Measurements from ENCODE around the gene ALOX5AP.

DNA sequence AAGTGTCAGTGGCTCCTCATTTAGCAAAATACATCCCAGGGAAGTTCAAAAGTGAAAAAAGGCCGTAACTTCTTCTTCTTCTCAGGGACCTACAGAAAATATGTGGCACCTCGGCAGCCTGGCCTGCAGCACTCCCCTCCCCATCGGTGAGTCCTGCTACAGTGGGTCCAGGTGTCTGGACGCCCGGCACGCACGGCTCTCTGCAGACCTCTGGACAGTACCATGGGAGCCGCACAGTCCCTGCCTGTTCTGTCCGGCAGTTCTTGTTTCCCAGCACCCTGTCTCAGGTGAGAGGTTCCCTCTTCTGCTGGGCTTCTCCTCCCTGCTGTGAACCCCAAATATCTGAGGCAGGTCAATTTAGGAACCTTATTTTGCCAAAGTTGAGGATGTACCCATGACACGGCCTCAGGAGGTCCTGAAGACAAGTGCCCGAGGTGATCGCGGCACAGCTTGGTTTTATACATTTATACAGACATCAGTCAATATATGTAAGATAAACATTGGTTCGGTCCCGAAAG is 36.8 kb upstream of the ALOX5AP start:
- TF ChIP-seq, protein P1, sequence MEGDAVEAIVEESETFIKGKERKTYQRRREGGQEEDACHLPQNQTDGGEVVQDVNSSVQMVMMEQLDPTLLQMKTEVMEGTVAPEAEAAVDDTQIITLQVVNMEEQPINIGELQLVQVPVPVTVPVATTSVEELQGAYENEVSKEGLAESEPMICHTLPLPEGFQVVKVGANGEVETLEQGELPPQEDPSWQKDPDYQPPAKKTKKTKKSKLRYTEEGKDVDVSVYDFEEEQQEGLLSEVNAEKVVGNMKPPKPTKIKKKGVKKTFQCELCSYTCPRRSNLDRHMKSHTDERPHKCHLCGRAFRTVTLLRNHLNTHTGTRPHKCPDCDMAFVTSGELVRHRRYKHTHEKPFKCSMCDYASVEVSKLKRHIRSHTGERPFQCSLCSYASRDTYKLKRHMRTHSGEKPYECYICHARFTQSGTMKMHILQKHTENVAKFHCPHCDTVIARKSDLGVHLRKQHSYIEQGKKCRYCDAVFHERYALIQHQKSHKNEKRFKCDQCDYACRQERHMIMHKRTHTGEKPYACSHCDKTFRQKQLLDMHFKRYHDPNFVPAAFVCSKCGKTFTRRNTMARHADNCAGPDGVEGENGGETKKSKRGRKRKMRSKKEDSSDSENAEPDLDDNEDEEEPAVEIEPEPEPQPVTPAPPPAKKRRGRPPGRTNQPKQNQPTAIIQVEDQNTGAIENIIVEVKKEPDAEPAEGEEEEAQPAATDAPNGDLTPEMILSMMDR (IDR thresholded peaks at IDR 0.05; ENCODE audit: low read depth, low read length) = no peak
- no peak for TF ChIP-seq EZH2phosphoT487 (IDR thresholded peaks at IDR 0.05; ENCODE audit: low read depth)
